Neural cell (in vitro differentiated cells): ENCODE measurements around the gene PRR36. TPM values are rescaled to one million over a fixed set of nuclear protein-coding genes. Genes with fewer than 3 reads are reported as not detected.

Source experiments
- H2AFZ ChIP-seq: fragments of 200-600, 300-800 bp; sonication (generic), shearing (Covaris generic); 2 replicates; pipeline ENCODE4 v1.6.0; 2014; ENCODE audit warnings: low read depth, mild to moderate bottlenecking, antibody characterized with exemption, low read length, moderate library complexity
- H3F3A ChIP-seq: fragments of 200-600 bp; shearing (Covaris generic); 2 replicates; pipeline ENCODE4 v1.6.1; 2016; ENCODE audit warnings: mild to moderate bottlenecking, moderate library complexity, mixed read lengths, antibody characterized with exemption, low read length; ENCODE audit not compliant: insufficient read depth, poor library complexity, severe bottlenecking
- H3K27ac ChIP-seq: fragments of 200-600, 300-800 bp; sonication (generic), shearing (Covaris generic); 2 replicates; pipeline ENCODE4 v1.5.1; 2014; ENCODE audit warnings: mild to moderate bottlenecking, low read length, moderate library complexity
- H3K27me3 ChIP-seq: fragments of 300-800, 200-600 bp; sonication (generic), shearing (Covaris generic); 2 replicates; pipeline ENCODE4 v1.6.0; 2014; ENCODE audit warnings: mild to moderate bottlenecking, low read depth, low read length, moderate library complexity; ENCODE audit not compliant: insufficient read depth
- H3K36me3 ChIP-seq: fragments of 300-800, 200-600 bp; sonication (generic), shearing (Covaris generic); 2 replicates; pipeline ENCODE4 v1.5.1; 2014; ENCODE audit warnings: mild to moderate bottlenecking, antibody characterized with exemption, low read length, moderate library complexity; ENCODE audit not compliant: insufficient read depth
- H3K4me2 ChIP-seq: fragments of 300-800, 200-600 bp; sonication (generic), shearing (Covaris generic); 2 replicates; pipeline ENCODE4 v1.6.0; 2014; ENCODE audit warnings: mild to moderate bottlenecking, low read length
- H3K4me3 ChIP-seq: fragments of 300-800, 200-600 bp; sonication (generic), shearing (Covaris generic); 2 replicates; pipeline ENCODE4 v1.5.1; 2014; ENCODE audit warnings: mild to moderate bottlenecking, low read length, moderate library complexity
- H3K79me2 ChIP-seq: fragments of 200-600 bp; shearing (Covaris generic); replicated peaks from 2 replicates; pipeline ENCODE4 v1.6.0; 2014; ENCODE audit warnings: mild to moderate bottlenecking, low read length, moderate library complexity; ENCODE audit not compliant: insufficient read depth
- H3K9ac ChIP-seq: fragments of 300-800, 200-600 bp; sonication (generic), shearing (Covaris generic); 2 replicates; pipeline ENCODE4 v1.6.1; 2016; ENCODE audit warnings: mild to moderate bottlenecking, low read length, mixed read lengths
- H3K9me2 ChIP-seq: fragments of 200-600 bp; shearing (Covaris generic); 2 replicates; pipeline ENCODE4 v1.6.1; 2016; ENCODE audit warnings: mild to moderate bottlenecking, low read length, mixed read lengths; ENCODE audit not compliant: insufficient read depth
- H3K9me3 ChIP-seq: fragments of 200-600, 300-800 bp; sonication (generic), shearing (Covaris generic); 2 replicates; pipeline ENCODE4 v1.6.1; 2016; ENCODE audit warnings: mild to moderate bottlenecking, mixed run types, low read length, moderate library complexity, mixed read lengths
- H4K20me1 ChIP-seq: fragments of 200-600 bp; shearing (Covaris generic); 2 replicates; pipeline ENCODE4 v1.6.1; 2016; ENCODE audit warnings: mild to moderate bottlenecking, mixed run types; ENCODE audit not compliant: insufficient read depth
- EP300 ChIP-seq: fragments of 450-650 bp; conservative IDR thresholded peaks from 2 replicates; pipeline ENCODE4 v1.6.1; 2014; ENCODE audit warnings: antibody characterized with exemption, mild to moderate bottlenecking, moderate library complexity; ENCODE audit not compliant: poor library complexity, severe bottlenecking
- EZH2 ChIP-seq: fragments of 200-600, 300-800 bp; shearing (Covaris generic), sonication (generic); IDR thresholded peaks from 2 replicates; pipeline ENCODE4 v1.6.1; 2014; ENCODE audit warnings: antibody characterized with exemption, low read length, borderline replicate concordance, mild to moderate bottlenecking; ENCODE audit not compliant: insufficient read depth, poor library complexity, severe bottlenecking
- MXI1 ChIP-seq: fragments of 450-650 bp; conservative IDR thresholded peaks from 2 replicates; pipeline ENCODE4 v1.6.1; 2014; ENCODE audit warnings: antibody characterized with exemption, mild to moderate bottlenecking; ENCODE audit not compliant: poor library complexity, severe bottlenecking
- POLR2AphosphoS5 ChIP-seq: IDR thresholded peaks from 2 replicates; pipeline ENCODE4 v1.6.1; 2012
- RAD21 ChIP-seq: fragments of 450-650 bp; conservative IDR thresholded peaks from 2 replicates; pipeline ENCODE4 v1.6.1; 2014; ENCODE audit warnings: antibody characterized with exemption, mild to moderate bottlenecking, moderate library complexity
- SMC3 ChIP-seq: fragments of 450-650 bp; conservative IDR thresholded peaks from 2 replicates; pipeline ENCODE4 v1.6.1; 2014; ENCODE audit warnings: antibody characterized with exemption, mild to moderate bottlenecking, moderate library complexity; ENCODE audit not compliant: poor library complexity
- TAF1 ChIP-seq: IDR thresholded peaks from 2 replicates; pipeline ENCODE4 v1.6.1; 2012; ENCODE audit warnings: low read depth
- polyA plus RNA-seq: library from polyadenylated mRNA; depleted of rRNA; stranded (reverse); fragments of >200 nt; gene quantifications from 2 replicates; pipeline ENCODE4 v1.2.3, GENCODE V29; 2014
- TF ChIP-seq, protein P1 (sequence below): fragments of 450-650 bp; IDR thresholded peaks from 2 replicates; pipeline ENCODE4 v1.5.1; 2014; ENCODE audit warnings: antibody characterized with exemption, mild to moderate bottlenecking, moderate library complexity; ENCODE audit not compliant: poor library complexity, severe bottlenecking
- TF ChIP-seq, protein P2 (sequence below): IDR thresholded peaks from 2 replicates; pipeline ENCODE4 v1.6.1; 2012; ENCODE audit warnings: borderline replicate concordance

The PRR36 gene
- polyA plus RNA-seq, 1 donor from 2014 or later: 2.5 TPM

- H3K27ac ChIP-seq: no peak overlapping the region
- H3K9me3 ChIP-seq: no peaks in the 10 kb centered on the region
- H3K36me3 ChIP-seq: no peaks in the 10 kb centered on the region
- H3K79me2 ChIP-seq: no peaks in the 10 kb centered on the region
- no peak overlapping the region for H2AFZ ChIP-seq
- no peaks in the 10 kb centered on the region for H3K9me2 ChIP-seq
- H3K27me3 ChIP-seq: peaks cover 15% of the 10 kb centered on the region
- H3F3A ChIP-seq: no peaks in the 10 kb centered on the region
- no peak overlapping the region for H3K9ac ChIP-seq
- TF ChIP-seq RAD21 (no peak), TAF1 (no peak), MXI1 (no peak), EP300 (no peak), EZH2 (no peak), POLR2AphosphoS5 (no peak), SMC3 (no peak)
- TF ChIP-seq, protein P1, sequence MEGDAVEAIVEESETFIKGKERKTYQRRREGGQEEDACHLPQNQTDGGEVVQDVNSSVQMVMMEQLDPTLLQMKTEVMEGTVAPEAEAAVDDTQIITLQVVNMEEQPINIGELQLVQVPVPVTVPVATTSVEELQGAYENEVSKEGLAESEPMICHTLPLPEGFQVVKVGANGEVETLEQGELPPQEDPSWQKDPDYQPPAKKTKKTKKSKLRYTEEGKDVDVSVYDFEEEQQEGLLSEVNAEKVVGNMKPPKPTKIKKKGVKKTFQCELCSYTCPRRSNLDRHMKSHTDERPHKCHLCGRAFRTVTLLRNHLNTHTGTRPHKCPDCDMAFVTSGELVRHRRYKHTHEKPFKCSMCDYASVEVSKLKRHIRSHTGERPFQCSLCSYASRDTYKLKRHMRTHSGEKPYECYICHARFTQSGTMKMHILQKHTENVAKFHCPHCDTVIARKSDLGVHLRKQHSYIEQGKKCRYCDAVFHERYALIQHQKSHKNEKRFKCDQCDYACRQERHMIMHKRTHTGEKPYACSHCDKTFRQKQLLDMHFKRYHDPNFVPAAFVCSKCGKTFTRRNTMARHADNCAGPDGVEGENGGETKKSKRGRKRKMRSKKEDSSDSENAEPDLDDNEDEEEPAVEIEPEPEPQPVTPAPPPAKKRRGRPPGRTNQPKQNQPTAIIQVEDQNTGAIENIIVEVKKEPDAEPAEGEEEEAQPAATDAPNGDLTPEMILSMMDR: no peak
- TF ChIP-seq, protein P2, sequence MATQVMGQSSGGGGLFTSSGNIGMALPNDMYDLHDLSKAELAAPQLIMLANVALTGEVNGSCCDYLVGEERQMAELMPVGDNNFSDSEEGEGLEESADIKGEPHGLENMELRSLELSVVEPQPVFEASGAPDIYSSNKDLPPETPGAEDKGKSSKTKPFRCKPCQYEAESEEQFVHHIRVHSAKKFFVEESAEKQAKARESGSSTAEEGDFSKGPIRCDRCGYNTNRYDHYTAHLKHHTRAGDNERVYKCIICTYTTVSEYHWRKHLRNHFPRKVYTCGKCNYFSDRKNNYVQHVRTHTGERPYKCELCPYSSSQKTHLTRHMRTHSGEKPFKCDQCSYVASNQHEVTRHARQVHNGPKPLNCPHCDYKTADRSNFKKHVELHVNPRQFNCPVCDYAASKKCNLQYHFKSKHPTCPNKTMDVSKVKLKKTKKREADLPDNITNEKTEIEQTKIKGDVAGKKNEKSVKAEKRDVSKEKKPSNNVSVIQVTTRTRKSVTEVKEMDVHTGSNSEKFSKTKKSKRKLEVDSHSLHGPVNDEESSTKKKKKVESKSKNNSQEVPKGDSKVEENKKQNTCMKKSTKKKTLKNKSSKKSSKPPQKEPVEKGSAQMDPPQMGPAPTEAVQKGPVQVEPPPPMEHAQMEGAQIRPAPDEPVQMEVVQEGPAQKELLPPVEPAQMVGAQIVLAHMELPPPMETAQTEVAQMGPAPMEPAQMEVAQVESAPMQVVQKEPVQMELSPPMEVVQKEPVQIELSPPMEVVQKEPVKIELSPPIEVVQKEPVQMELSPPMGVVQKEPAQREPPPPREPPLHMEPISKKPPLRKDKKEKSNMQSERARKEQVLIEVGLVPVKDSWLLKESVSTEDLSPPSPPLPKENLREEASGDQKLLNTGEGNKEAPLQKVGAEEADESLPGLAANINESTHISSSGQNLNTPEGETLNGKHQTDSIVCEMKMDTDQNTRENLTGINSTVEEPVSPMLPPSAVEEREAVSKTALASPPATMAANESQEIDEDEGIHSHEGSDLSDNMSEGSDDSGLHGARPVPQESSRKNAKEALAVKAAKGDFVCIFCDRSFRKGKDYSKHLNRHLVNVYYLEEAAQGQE: no peak
- H3K4me3 ChIP-seq: no peak overlapping the region
- H4K20me1 ChIP-seq: no peaks in the 10 kb centered on the region
- H3K4me2 ChIP-seq: no peak overlapping the region
Measured at GRCh38 chr19:7888826-7889217, 14.6 kb upstream of the PRR36 start.

- no peaks in the 10 kb centered on the region for H3F3A ChIP-seq
- H3K36me3 ChIP-seq: no peaks in the 10 kb centered on the region
- no peak within 1 kb of the TSS for H3K4me3 ChIP-seq
- H2AFZ ChIP-seq: no peak within 1 kb of the TSS
- no peaks in the 10 kb centered on the region for H3K9me3 ChIP-seq
- H3K27ac ChIP-seq: no peak within 1 kb of the TSS
- H3K27me3 ChIP-seq: peaks cover 15% of the 10 kb centered on the region
- no peaks in the 10 kb centered on the region for H3K9me2 ChIP-seq
- H3K9ac ChIP-seq: no peak within 1 kb of the TSS
- no peak within 1 kb of the TSS for H3K4me2 ChIP-seq
- no peaks in the 10 kb centered on the region for H4K20me1 ChIP-seq
- TF ChIP-seq, protein P1: no peak
- TF ChIP-seq TAF1 (no peak), POLR2AphosphoS5 (no peak), MXI1 (no peak), RAD21 (no peak), EZH2 (no peak)
- TF ChIP-seq, protein P2: no peak
- H3K79me2 ChIP-seq: no peaks in the 10 kb centered on the region
Measured at GRCh38 chr19:7888145-7888825, 14.1 kb upstream of the PRR36 start, which contains the start of gene LRRC8E. LRRC8E (plus strand) TSS chr19:7888510; CDS start chr19:7895604, 7,094 bp downstream.
